Right hindlimb (tissue), 1 donor: ENCODE data around the gene MAP2K1.
"Not testable (repeated sequence)": the region's sequence is repeated elsewhere in the genome, so short reads cannot be mapped to it uniquely, and the experiment has no call there.

Source experiments
- DNase-seq: peaks from one replicate; pipeline ENCODE4 v3.0.0-alpha.2; 2018

MAP2K1 gene

DNA sequence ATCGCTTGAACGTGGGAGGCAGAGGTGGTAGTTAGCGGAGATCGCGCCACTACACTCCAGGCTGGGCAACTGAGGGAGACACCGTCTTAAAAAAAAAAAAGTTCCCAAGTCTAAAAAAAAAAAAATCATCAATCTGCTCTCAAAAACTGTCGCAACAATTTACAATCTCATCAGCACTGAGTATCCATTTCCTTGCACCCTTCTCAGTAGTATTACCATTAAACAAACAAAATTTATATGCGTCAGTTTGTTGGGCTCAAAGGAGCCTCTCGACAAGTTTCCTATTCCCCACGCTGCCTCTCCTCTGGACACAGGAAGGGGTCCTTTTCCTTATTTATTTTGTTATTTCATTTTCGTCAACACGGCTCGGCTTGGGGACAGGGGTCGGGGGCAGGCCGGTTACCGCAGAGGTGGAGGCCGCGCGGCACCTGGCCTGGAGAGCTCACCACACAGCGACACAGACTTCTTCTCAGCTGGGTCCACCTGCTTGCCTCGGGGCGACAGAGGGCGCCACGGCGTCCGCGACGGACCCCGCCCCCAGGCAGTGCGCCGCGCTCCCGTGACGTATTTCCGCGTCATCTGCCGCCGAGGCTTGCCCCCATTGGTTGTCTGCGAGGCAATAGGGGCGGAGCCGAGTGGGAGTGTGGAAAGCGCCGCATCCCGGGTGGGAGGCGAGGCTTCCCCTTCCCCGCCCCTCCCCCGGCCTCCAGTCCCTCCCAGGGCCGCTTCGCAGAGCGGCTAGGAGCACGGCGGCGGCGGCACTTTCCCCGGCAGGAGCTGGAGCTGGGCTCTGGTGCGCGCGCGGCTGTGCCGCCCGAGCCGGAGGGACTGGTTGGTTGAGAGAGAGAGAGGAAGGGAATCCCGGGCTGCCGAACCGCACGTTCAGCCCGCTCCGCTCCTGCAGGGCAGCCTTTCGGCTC, at the start of gene MAP2K1:
Gene MAP2K1, plus strand, starts transcription at position 709 of the 920 bp plus-strand sequence. CDS start 436 bp downstream, outside the sequence.
- DNase-seq = peak; percentile 99

DNA sequence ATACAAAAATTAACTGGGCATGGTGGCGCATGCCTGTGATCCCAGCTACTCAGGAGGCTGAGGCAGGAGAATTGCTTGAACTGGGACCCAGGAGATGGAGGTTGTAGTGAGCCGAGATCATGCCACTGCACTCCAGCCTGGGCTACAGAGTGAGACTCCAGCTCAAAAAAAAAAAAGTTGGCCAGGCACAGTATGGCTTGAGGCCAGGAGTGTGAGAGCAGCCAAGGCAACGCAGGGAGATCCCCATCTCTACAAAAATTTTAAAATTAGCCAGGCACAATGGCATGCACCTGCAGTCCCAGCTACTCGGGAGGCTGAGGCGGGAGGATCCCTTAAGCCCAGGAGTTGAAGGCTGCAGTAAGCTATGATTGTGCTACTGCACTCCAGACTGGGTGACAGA, 38.2 kb upstream of the MAP2K1 start:
- not testable (repeated sequence) for DNase-seq

DNA sequence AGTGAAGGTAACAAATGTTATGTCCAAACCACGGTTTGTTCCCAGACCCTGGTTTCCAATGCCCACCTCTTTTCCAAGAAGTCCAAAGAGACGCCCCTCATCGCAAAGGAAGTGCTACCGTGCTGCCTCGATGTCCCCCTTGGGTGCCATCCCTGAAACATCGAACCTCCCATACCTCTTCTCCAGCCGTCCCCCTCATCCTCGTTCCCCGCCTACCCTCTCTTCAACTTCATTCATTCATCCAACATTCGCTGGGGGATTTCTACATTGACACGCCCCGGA, 30.7 kb upstream of the MAP2K1 start:
- DNase-seq = no peak

DNA sequence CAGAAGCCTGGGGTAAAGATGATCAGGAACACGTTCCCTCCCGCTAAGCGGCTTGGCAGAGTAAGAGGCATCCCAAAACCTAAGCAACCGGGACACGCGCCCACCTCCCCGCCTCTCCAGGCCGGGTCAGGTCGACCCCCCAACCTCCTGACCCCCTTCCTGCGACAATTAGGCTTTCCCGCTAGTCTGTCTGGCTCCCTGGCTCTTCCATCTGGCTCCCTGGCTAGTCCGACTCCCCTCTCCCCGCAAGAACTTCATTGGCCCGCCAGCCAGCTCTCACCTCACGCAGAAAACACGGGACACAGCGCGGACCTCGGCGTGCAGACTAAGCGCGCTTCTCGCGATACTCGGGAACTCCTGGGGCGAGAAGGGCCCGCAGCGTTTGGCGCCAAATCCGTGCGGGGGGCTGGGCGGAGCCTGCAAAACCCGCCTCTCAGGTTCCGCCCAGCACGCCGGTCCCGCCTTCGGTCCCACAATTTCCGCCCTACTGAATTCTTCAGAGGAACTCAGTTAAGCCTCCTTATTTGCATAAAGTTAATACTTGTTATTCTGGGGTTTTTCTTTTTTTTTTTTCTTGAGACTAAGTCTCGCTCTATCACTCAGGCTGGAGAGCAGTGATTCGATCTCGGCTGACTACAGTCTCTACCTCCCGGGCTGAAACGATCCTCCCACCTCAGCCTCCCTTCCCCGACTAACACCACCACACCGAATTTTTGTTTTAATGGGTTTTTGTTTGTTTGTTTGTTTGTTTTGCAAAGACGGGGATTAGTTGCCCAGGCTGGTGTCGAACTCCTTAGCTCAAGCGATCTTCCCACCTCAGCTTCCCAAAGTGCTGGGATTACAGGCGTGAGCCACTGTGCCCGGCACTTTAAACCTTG, 30.1 kb upstream of the MAP2K1 start, which contains the start of gene TIPIN:
Gene TIPIN, minus strand, starts transcription at position 327 of the 878 bp plus-strand sequence. CDS start 3,738 bp downstream, outside the sequence.
- DNase-seq = peak; percentile 96

DNA sequence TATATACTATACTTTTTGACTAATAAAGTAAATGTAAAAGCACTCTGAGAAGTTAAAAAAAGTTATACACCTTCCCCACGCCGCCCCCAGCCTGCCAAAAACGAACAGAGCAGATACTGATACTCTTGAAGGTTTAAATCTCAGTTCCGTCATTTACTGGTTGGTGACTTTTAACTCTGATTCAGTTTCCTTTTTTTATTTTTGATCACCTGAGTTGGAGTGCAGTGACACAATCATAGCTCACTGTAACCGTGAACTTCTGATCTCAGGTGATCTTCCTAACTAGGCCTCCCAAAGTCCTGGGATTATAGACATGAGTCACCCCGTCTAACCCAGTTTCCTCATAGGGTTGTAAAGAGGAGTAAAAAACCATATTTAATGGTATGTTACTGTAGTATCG, 27.0 kb upstream of the MAP2K1 start:
- DNase-seq = no peak

DNA sequence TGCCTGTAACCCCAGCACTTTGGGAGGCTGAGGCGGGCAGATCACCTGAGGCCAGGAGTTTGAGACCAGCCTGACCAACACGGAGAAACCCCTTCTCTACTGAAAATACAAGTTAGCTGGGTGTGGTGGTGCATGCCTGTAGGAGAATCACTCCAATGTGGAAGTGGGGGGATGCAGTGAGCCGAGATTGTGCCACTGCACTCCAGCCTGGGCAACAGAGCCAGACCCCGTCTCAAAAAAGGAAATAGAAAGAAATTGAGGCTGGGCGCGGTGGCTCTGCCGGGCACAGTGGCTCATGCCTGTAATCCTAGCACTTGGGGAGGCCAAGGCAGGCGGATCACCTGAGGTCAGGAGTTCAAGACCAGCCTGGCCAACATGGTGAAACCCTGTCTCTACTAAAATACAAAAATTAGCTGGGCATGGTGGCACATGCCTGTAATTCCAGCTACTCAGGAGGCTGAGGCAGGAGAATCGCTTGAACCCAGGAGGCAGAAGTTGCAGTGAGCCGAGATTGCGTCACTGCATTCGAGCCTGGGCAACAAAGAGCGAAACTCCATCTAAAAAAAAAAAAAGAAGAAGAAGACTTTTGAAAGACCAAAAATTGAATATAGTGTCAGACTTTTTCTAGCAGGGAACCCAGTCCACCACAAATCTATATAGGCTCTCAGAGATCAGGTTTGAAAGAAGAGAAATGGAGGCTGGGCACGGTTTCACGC, 24.8 kb upstream of the MAP2K1 start:
- not testable (repeated sequence) for DNase-seq

DNA sequence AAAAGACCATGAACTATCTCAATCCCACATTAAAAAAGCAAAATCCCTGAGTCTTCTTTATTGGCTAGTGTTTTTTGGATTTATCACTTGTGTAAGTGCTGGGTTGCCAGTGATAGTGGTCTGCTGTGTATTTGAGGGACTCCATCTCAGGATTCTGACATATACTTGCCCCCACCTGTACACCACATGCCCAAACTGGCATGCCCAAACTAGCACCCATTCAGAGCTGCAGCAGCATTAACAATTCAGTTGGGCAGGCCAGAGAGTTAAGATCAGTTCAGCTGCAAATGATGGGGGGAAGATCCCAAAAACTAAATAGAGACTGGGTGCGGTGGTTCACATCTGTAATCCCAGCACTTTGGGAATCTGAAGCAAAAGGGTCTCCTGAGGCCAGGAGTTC, 23.9 kb upstream of the MAP2K1 start:
- DNase-seq = no peak

DNA sequence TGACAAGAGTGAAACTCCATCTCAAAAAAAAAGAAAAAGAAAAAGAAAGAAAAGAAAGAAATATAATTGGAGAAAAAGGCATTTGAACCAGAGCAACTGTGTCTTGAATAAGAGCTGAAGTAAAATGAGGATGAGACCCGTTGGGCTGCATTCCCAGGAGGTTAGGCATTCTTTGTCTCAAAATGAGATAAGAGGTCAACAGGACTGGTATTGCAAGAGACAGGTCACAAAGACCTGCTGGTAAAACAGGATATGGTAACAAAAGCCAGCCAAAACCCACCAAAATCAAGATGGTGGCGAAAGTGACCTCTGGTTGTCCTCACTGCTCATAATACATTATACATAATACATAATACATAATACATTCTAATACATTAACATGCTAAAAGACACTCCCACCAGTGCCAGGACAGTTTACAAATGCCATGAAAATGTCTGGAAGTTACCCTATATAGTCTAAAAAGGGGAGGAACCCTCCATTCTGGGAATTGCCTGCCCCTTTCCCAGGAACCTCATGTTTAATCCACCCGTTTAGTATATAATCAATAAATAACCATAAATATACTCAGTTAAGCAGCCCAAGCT, 21.7 kb upstream of the MAP2K1 start:
- no peak for DNase-seq

DNA sequence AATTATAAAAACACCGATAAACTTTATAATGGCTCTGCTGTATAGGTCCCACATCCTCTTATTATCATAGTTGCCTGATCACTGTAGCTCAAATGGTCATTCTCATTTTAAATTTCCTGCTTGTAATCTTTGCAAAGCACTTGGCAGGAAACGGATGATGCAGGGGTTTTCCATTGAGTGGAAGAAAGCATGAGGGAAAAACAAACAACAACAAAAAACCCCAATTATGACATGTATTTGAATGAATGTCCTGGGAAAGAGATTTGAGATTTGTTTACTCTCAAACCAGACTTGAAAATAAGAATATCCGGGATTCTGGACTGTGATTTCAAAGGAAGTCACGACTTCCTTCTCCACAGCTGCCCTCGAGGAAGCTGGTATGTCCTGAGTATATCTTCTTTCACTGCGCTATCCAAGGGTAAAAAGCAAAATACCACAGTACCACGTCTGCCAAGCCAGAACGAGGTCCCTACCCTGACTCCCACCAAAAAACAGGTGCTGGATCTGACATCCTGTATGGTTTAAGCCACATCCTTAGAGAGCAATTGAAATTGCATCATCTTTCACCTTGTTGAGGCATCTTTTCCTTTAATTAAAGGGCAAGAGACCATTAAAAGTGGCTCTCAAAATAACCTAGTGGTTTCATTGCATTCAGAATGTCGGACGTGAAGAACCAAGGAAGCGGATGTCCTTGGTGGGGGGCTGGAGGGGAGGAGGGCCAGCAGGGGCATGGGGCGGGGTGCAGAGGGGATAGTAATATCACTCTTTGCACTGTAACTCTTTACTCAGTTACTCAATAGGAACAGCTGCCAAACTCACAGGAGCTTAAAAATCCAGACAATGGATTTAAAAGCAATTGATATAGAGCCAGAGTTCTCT, 16.7 kb upstream of the MAP2K1 start:
- DNase-seq = peak; percentile 40

DNA sequence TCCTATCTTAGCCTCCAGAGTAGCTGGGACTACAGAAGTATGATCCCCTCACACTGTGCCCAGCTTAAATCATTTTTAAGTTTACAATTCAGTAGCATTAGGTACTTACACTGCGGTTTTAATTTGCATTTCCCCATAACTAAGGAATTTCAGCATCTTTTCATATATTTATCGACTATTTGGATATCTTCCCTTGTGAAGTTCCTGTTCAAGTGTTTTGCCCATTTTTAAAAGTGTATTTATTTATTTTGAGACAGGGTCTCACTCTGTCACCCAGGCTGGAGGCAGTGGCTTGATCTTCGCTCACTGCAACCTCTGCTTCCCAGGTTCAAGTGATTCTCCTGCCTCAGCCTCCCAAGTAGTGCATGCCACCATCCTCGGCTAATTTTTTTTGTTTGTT, 12.5 kb upstream of the MAP2K1 start:
- DNase-seq = no peak

DNA sequence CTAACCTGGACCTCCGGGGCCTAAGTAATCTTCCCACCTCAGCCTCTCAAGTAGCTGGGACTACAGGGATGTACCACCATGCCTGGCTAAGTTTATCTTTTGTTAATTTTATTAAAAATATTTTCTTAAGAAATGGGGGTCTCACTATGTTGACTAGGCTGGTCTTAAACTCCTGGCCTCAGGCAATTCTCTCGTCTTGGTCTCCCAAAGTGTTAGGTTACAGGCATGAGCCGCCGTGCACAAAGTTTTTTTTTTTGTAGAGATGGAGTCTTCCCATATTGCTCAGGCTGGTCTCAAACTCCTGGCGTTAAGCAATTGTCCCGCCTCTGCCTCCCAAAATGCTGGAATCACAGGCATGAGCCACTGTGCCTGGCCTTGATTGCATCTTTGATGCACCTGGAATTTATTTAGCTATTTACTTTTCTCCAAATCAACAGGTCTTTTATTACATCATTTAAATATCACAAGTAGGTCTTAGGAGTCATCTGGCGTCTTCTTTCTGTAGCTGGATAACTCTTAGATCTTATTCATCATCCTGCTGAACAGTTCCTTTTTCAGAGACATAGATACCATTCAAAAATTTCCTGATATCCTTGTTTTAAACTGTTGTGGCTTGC, 7.8 kb upstream of the MAP2K1 start:
- DNase-seq = no peak

DNA sequence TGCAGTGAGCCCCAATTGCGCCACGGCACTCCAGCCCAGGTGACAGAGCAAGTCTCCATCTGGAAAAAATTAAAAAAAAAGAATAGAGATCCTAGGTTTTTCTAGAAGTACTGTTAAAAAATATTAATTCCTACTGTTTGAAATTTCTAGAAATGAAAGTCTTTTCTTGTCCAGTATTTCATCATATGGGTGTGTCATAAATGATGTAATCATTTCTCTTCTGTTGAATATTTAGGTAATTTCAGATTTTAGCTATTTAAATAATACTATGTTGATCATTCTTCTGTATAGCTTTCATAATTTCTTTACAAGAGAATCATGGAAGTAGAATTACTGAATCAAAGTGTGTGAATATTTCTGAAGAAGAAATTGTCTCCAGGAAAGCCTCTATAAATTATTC, 5.3 kb upstream of the MAP2K1 start:
- DNase-seq = not testable (repeated sequence)

DNA sequence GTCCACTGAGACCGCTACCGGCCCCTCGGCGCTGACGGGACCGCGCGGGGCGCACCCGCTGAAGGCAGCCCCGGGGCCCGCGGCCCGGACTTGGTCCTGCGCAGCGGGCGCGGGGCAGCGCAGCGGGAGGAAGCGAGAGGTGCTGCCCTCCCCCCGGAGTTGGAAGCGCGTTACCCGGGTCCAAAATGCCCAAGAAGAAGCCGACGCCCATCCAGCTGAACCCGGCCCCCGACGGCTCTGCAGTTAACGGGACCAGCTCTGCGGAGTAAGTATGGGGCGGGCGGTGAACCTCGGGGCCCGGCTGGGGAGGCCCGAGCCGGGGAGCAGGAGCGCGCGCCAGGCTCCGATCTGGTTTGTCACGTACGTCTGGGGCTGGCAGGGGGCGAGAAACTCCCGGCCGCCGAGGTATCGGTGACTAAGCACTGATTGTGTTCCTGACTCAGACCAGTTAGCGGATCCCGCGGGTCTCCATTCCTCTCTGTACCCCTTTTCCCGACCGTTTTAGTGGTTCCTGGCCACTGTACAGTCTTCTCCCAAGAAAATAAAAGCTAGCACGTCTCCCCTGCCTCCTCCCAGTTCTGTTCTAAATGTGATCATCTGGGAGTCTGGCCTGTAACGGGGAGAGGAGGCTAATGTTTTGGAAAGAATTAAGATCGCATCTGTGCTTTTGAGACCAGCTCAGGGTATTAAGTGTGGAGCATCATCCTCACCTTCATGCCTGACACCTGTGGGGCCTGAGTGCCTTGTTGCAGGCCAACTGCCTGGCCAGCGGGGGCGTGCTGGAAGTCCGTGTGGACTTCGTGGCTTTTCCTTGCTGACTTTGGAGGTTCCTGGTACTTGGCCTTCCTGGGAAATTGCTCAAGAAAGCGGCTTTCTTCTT, 691 bp downstream of the MAP2K1 start:
- DNase-seq = peak; percentile 75

DNA sequence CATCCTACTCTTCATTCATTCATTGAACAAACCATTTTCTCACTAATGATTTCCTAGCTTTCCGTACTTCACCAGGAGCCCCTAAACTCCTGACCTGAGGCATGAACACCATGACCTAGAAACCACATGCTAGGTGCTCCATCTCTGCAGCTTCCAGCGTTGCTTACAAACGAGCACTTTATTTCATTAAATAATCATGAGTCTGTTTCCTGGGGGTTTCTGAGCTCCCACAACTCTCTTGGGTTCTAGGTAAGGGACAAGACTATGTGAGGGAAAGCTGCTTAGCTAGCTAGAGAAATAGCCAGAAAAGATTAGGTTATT, 1.3 kb downstream of the MAP2K1 start:
- DNase-seq = no peak

DNA sequence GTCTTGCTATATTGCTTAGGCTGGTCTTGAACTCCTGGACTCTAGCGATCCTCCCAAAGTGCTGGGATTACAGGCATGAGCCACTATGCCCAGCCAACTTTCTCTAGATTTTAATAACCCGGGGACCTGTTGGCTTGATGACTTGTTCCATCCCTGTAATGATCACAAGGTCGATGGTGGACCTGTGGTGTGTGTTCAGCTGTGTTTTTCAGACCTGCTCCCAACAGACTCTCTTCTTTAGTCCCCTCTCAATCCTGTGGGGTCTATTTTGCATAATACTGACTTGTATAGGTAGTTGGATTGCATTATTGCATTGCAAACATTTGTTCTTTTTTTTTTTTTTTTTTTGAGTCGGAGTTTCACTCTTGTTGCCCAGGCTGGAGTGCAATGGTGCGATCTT, 1.9 kb downstream of the MAP2K1 start:
- no peak for DNase-seq

DNA sequence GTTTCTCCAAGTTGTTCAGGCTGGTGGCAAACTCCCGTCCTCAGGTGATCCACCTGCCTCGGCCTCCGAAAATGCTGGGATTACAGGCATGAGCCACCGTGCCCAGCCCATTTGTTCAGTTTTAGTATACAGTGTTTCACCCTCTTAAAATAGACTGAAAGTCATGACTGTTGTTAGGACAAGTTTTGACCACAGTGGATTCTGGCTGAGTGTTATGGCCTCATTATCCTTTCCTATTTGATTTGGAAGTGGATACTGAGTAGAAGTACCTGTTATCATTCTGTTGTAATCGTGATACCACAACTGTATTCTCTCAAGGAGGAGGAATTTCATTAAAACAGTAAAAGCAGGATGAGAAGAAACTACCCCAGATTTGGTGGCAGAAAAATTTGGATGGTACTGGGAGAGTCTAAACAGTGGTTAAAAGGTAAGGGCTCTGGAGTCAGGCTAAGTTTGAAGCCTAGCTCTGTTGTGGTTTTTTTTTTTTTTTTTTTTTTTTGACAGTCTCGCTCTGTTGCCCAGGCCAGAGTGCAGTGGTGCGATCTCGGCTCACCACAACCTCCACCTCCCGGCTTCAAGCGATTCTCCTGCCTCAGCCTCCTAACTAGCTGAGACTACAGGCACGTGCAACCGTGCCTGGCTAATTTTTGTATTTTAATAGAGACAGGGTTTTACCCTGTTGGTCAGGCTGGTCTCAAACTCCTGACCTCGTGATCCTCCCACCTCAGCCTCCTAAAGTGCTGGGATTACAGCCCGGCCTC, 2.6 kb downstream of the MAP2K1 start:
- DNase-seq = no peak

DNA sequence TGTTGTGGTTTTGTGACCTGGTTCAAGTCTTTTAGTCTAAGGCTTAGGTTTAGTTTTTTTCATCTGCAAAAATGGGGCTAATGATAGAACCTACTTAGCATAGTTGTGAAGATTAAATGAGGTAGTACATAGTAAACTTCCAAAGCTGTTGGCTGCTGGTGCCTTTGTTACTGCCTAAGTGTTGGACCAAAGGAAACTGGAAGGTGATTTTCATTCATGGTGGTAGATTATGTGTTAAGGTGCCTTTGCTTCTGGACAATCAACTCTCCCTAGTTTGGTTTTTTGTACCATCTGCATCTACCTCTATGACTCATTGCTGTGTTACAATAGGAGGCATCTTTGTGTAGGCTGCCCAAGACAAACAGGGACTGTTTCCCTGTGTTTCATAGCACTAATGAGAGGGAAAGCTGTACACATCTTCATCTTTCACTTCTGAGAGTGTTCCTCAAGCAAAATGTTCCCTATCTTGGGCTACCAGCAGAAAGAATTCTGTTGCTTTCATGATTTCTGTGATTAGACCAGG, 3.2 kb downstream of the MAP2K1 start:
- no peak for DNase-seq

DNA sequence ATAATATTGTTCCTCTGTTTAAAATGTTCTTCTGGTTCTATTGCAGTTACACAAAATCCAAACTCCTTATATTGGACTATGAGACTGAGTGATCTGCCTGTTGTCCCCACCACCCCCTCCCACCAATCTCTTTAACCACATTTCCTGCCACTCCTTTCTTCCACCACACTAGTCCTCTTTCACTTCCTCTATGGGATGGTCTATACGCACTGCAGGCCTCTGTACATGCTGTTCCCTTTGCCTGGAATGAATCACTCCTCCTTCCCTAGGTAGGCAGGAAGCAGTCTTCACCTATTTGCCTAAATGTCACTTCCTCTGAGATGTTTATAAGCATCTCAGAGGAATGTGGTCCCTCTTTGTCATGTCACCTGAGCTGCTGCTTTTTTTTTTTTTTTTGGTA, 4.0 kb downstream of the MAP2K1 start:
- no peak for DNase-seq

DNA sequence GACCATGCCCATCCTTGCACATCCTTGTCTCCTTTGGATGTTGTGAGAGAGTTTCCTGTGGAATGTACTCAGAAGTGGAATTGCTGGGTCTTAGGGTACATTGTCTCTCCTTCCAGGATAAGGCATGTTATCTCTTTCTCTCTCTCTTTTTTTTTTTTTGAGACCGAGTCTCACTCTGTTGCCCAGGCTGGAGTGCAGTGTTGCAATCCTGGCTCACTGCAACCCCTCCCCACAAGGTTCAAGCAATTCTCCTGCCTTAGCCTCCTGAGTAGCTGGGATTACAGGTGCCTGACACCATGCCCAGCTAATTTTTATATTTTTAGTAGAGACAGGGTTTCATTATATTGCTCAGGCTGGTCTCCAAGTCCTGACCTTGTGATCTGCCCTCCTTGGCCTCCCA, 6.3 kb downstream of the MAP2K1 start:
- DNase-seq = not testable (repeated sequence)
